Activated naive CD8-positive, alpha-beta T cell treated with anti-CD3 and anti-CD28 coated beads, Interleukin-2, amount 50 U/mL, for 16 hours (primary cell): Measurements from ENCODE around the gene EMC1.
"Not testable (repeated sequence)": the region's sequence is repeated elsewhere in the genome, so short reads cannot be mapped to it uniquely, and the experiment has no call there.

Experiments used
- DNase-seq: peaks from one replicate; pipeline ENCODE4 v3.0.0-alpha.2; 2020; ENCODE audit warnings: low read depth, low spot score

The EMC1 gene

DNA sequence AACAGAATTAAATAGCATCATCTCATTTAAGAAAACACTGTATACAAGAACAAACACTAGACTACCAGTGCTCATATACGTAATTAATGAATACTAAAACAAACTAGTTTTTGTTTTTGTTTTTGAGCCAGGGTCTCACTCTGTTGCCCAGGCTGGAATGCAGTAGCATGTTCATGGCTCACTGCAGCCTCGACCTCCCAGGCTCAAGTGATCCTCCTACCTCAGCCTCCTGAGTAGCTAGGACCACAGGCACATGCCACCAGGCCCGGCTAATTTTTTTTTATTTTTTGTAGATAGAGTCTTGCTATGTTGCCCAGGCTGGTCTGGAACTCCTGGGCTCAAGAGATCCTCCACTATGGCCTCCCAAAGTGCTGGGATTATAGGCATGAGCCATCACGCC is 34.7 kb downstream of the EMC1 start:
- DNase-seq: not testable (repeated sequence)

DNA sequence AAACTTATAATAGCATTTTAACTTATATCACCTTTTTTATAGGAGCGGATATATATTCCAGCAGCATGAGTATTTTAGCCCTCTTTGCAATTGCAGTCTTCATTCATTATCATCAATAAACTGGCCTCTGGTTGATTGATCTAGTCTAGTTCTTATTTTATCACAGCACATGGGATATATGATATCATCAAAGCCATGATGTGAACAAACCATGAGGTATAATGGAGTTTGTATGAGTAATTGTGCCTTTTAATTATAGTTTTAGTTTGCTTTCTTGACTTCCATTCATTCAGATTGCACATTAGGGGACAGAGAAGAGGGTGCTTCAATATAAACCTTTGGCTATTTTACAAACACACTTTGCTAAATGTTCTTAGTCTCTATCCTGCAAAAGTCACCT is 37.7 kb downstream of the EMC1 start:
- DNase-seq: no peak

DNA sequence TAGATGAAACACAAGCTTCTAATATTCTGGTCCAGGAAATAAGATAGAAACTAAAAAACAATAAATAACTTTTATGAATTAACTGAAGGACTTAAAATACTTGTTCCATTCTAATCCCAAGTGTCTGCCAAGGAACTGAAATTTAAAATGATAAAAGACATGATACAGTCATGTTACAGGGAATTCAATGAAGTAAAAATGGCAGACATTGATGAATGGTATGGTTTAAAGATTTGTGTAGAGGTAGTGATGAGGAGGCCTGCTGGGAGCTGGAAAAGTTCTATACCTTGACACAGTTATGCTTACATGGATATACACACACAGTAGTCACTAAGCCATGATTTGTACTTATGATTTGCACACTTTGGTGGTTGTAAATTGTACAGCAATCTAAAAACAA is 39.2 kb downstream of the EMC1 start:
- DNase-seq: no peak

DNA sequence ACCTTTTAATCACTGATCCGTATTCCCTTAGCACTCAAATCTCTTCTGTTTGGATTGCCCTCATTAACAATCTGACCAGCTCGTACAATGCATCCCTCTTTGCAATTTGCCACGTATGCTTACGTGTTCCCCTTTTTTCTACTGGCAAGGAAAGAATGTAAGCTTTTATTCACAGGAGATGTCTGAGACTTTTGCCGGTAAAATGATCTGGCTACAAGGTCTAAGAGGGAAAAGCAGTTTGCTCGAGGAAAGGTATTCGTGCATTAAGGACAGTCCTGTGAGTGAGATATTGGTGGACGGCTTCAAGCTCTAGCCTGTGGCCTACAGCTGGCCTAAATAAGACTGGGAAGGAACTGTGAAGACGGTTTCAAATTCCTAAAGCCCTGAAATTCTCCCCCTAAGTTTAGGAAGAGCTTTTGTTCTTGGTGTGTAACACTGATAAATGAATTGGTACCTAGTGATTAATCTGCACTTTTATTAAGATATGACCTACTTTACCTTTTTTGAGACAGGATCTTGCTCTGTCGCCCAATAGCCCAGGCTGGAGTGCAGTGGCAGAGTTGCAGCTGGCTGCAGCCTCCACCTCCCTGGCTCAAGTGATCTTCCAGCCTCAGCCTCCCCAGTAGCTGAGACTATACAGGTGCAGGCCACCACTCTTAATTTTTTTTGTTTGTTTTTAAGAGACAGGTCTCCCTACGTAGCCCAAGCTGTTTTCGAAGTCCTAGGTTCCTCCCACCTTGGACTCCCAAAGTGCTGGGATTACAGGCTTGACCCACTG is 40.4 kb downstream of the EMC1 start:
- no peak for DNase-seq

DNA sequence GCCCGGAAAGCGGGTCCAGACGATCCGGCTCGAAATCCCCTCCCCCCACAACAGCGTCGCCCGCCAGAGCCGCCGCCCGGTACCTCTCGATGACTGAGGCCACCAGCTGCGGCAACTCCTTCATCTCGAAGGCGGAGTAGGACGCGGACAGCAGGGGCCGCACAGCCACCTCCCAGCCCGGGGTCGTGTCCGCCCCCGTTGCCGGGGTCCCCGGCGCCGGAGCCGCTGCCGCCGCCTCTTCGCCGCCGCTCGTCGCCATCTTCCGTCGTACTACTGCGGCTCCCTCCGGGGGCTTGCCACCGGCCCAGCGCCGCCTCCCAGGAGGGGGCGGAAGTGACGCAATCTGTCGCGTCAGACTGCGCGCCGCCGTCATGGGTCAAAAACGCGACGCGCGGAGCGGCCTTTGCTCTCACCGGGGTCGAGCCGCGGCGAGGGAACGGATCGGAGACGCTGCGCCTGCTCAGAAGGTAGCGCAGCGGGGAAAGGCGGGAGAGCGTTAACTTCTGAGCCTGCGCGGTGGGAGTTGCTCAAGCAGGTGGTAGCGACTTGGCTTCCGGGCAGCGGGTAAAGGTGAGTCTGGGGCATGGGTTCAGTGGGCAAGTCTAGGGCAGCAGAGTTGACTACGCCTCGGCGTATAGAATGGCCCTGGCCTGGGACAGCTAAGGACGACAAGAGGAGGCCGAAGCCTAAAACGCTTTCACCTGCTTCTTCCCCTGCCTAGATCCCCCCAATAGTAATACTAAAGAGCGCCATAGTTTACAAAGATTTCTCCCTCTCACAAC is 41.1 kb downstream of the EMC1 start, which contains the start of gene UBR4:
UBR4 (minus strand) TSS at position 277 of the 782 bp plus-strand sequence; CDS start at position 259, 18 bp downstream.
- peak; percentile 95 for DNase-seq

DNA sequence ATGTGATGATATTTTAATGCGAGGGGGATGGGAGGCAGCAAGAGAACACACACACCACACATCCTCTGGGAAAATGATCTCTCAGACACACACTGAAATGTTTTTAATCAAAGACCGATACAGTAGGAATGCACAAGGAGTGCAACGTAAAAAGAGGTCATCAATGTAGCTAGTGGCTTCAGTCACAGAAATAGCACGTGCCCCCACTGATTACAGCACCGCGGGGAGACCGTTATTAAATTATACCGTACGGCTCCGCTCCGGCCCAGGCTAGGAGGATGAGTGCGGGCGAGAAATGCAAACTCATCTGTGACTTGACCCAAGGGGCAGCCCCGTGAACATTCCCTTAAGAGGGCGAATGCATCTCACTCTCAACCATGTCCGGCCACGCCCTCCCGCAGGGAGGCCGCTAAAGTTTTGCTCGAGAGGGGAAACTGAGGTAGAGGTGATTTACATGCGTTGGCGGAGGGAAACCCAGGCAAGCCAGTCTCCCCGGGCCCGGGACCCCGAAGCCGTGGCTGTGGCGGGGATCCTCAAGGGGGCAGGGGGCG is 41.8 kb downstream of the EMC1 start:
- peak; percentile 7 for DNase-seq

DNA sequence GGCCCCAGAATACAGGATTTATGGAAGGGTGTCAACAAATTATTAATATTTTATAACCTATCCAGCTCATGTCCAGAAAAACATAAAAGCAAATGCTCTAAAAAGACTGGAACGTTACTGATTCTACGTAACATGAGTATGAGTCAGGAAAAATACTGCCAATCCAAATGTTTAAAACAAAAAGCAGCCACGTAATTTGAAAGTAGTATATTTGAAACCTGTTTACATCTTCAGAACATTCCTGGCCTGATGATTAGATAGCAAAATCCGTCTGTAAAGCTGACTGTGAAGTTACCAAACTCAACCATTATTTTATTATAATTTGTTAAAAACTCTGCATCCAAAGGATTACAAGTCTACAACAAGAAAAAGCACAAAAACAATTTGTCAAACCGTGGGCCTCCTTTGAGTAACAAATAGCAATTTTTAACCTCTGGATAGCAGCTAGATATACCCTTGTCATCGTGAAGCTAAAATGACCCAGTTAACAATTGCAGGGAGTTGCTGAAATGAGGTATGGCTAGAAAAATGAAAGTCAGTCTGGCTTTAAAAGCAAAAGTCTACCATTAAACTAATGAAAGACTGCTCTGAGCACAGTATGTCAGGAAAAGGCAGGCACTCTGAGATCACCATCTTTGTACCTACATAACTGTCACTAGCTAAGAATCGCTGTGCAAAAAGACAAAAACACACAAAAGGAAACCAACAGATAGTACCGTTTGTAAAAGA is 42.5 kb downstream of the EMC1 start:
- no peak for DNase-seq

DNA sequence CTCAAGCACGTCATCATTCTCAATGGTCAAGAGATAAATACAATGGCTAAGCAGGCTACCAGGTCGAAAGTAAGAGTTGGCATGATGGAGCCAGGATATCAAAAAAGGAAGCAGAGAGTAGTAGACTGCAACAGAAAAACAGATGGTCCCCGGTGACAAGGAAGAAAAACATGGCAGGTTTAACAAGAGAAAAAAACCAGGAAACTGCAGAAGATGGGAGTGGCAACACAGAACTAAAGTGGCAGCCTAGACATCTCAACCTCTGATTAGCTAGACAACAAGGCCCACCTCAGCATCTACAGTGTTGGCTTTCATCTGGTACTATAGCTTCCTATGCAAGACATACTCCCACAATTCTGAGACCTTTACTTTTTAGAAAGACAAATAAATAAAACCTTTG is 44.4 kb downstream of the EMC1 start:
- no peak for DNase-seq

DNA sequence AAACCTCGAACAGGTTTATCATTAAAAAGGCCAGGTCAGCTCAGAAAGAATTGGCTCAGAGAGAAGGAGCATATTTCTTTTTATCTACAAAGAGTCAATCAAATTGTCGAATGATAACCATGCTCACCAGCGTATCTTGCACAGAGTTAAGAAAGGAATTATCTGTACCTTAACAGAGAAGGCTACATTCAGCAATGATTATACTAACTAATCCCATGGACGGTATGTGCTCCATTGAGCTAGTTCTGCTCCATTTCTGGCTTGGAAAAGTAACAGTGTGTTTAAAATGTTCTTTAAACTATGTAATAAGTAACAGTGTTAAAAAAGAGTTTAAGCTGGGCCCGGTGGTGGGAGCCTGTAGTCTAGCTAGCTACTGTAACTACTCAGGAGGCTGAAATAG is 45.5 kb downstream of the EMC1 start:
- DNase-seq: no peak

DNA sequence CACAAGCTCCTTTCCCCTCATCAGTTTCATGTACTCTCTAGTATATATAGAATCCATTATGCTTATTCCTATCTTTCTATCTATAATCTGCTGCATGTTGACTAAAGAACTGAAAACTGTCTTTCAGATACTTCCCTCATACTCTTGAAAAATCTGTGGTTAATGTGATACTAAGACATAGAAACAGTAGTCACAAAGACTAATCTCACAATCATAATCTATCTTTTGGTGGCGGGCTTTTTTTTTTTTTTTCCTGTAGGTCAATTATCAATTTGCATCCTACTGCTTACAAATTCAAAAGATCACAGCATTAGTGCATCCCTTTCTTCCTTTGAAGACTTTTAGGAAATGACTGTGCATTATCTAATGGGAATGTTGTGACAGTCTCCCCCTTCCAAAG is 45.9 kb downstream of the EMC1 start:
- DNase-seq: no peak

DNA sequence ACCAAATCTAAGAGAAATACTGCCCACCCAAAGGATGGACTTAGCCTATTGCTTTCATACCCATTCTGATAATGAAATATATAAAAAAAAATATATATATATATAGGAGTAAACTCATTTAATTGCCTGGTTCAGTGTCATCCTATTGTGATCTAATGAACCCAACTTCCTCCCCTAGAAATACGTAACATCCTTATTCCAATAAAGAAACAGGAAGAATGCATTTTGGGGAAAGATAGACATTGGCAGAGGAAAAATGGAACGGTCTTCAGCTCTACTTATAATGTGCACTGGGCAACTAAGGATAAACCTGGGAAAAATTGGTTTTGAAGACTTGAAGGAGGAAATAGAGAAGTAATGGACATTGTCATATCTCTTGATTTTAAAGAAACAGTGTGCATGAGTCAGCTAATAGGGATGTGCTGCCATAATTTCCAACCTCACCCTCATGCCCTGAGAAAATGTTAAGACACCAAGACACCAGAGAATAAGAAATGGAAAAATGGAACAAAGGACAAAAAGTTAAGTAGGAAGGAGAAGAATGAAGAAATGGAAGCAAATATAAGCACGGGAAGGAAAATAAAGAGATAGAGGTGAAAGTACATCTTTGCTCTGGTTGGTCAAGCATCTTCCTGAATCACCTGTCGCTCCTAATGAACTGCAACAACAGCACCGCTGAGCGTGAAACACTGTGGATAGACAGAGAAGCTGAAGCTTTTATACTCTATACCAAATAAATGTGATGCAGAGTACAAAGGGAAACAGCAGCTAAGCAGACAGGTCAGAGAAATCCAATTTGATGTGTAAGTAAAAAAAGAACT is 46.7 kb downstream of the EMC1 start:
- DNase-seq: no peak

DNA sequence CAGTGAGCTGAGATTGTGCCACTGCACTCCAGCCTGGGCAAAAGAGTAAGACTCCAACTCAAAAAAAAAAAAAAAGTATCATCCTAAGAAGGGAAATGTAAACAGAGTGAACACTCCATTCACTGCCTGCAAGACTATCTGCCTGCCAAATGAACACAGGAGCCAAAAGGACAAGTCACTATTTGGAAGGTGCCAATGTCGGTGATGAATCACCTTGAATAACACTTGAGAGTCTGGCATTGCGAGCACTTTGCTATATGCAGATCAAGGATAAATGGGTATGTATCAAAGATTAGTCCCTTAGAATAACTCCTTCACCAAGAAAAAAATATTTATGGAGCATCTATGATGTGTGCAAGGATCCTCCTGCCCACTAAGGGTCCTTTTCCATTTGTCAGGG is 47.9 kb downstream of the EMC1 start:
- DNase-seq: no peak

DNA sequence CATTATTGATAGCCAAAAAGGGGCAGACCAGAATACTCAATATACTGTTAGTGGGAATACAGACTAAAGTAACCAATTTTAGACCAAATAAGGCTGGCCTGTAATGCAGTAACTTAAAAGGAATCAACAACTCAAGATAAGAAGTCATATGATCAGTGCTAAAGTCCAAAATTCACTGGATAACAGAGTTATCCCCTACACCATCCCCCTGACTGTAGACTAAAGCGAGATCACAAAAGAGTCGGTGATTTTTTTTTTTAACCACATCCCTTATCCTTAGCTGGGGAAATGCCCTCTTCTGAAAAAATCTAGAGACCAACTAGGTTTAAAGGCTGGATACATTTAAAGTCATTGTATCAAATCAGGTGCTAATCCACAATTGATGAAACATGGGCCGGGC is 48.9 kb downstream of the EMC1 start:
- DNase-seq: no peak

DNA sequence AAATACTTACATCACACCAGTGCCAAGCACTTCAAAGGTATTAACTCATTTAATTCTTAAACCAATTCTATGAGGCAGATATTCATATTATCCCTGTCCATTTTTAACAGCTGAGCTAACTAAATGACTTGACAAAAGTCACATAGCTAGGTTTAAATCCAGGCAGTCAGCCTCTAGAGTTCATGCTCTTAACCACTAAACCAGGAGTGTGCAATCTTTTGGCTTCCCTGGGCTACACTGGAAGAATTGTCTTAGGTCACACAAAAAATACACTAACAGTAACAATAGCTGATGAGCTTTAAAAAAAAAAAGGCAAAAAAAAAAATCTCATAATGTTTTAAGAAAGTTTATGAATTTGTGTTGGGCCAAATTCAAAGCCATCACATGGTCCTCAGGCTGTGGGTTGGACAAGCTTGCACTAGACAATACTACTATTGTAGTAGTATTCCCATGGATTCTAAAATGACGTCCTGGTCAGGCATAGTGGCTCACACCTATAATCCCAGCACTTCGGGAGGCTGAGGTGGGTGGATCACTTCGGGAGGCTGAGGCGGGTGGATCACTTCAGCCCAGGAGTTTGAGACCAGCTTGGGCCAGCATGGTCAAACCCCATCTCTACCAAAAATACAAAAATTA is 51.2 kb downstream of the EMC1 start:
- DNase-seq: no peak

DNA sequence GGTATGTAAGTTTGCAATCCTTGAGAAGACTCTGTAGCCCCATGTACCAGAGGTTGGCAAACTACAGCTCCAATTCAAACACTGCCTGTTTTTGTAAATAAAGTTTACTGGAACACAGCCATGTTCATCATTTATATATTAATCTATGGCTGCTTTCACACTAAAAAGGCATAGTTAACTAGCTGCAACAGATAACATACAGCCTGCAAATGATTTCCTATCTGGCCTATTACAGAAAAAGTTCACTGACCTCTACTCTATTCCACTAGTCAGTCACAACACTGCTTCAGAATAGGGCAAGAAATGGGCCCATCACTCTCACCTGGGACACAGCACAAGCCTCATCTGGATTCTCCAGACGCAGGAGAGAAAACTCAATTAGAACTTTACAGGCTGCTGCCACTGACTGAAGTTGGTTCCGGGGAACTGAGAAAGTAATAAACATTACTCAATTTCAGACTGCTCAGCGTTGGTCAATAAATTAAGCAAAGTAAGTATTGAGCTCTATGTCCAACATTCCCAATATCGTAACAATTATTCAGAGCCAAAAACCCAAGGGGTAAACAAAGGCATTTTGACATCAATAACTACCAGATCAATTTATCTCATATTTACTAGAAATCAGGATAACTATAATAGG is 51.9 kb downstream of the EMC1 start:
- no peak for DNase-seq

DNA sequence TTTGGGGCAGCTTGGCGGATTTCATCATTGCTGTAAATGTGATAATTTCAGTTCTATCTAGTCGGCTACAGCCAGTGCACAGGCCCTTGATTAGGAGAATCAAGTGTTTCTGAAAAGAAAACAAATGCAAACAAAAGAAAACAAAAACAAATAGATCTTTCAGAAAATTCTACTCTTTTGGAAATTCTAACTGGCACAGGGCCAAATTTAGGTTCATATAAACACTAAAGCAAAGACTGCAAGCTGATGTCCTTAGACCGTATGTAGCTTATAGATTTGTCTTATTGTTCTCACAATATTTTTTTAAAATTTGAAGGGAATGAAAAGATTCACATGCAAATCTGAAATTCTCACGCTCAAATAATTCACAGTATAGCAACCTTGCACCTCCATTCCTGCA is 52.5 kb downstream of the EMC1 start:
- no peak for DNase-seq

DNA sequence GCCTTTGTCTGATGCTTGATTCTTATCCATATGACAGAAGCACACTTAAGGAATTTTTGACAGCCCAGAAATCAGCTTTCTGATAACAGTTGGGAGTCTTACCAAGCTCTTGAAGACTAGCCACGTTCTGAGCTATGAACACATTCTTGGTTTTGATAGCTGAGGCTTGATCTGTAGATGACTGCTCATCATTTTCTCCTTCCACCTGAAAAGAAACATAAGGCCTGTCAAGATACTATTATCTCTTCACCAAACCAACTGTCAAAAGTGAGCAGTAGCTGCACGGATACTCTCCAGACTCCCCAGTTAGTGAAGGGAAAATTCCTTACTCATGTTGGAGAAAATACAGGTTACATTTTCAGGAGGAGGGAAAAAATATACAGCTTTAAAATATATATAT is 53.5 kb downstream of the EMC1 start:
- no peak for DNase-seq

DNA sequence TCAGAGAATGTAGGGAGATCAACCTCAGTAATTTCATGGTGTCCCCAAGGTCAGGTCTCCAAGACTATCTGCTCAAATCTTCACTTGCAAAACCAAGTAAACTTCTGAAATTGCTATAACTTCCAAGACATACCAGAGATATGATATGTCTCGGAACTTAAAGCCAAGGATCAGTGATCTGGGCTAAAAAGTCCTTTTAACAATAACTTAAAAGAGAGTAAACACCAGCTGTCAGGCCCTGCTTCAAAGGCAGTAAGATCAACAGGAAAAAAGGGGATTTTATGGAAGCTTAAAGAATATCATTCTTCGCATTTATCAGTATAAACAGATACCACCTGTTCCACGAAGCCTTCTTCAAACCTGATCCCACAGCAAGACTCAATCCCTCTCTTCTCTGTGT is 55.0 kb downstream of the EMC1 start:
- DNase-seq: no peak

DNA sequence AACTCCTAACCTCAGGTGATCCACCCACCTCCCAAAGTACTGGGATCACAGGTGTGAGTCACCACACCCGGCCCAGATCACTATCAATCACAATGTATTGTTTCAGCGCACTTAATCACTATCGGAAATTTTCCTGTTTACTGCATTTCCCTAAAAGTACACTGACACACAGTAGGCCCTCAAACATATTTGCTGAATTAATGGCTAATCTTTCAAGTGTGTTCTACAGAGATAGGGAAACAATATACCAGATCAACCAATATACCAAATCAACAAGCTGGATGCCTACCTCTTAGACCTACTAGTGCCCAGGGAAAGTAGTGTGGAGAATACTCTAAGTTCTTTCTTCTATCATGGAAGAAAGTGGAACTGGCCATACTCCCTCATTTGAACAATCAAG is 58.3 kb downstream of the EMC1 start:
- no peak for DNase-seq

DNA sequence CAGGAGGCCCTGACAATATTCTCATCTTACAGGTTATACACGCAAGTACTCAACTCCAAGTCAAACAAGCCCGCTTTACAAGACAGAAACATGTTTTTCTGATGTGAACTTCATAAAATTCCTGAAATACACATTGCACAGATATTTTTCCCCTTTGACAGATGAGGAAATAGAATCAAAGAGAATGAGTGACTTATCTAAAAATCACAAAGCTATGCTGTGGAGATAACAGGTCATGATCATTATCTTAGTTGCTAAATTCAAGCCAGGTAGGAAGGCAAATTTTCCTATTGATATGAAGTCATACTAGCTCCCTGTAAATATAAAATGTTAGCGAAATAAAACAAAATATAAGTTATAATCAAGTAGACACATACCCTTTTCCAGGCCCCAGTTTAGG is 59.5 kb downstream of the EMC1 start:
- no peak for DNase-seq
